Measurements from ENCODE around the gene GPR22. TPM values are rescaled to one million over a fixed set of nuclear protein-coding genes. Genes with fewer than 3 reads are reported as not detected.

Gene GPR22
- total and polyA plus RNA-seq, 2 of the 4 experiments (the other 2 are of a cell fraction): not detected

DNA sequence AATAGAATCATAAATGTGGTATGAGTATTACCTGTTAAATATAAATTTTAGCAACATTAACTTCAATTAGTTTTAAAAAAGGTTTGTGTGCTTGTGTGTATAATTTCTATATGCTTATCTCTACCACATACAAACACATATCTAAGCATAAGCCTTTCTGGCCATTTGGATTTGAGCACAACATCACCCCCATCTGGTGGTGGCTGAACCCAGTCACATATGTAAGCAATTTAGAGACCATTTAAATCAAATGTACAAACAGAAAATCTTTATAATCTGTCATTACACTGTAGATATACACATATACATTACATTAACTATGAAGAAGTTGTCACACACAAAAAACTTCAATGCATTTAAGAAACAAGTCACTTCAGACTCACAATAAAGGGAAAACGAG, 31.7 kb downstream of the GPR22 start:
- Histone ChIP-seq H4K91ac (ENCODE audit: insufficient read depth, low read depth, low read length) (no peak overlapping the region), H3K36me3 (ENCODE audit: control insufficient read depth, insufficient read depth, low read length) (no peaks in the 10 kb centered on the region), H2AK5ac (ENCODE audit: low read depth, low read length) (no peak overlapping the region), H3K14ac (replicated peaks; ENCODE audit: low read depth, low read length) (no peak overlapping the region), H3K4ac (ENCODE audit: low read depth, low read length) (no peak overlapping the region), H2AFZ (replicated peaks; ENCODE audit: low read length, poor library complexity) (no peak overlapping the region), H4K20me1 (ENCODE audit: insufficient read depth, low read length) (peaks cover 16% of the 10 kb centered on the region; the same call in 1 of the 2 replicates), H3K4me3 (ENCODE audit: insufficient read depth, low read depth, low read length) (no peak overlapping the region), H3K18ac (ENCODE audit: low read depth, low read length) (no peak overlapping the region), H4K5ac (ENCODE audit: low read depth, low read length) (no peak overlapping the region), H3K4me2 (ENCODE audit: low read depth, low read length) (no peak overlapping the region), H3K4me1 (ENCODE audit: control insufficient read depth, insufficient read depth, low read length) (peaks cover 3% of the 10 kb centered on the region; the same call in 1 of the 2 replicates), H3K23ac (ENCODE audit: low read depth, low read length) (no peak overlapping the region), H3K9me3 (ENCODE audit: control insufficient read depth, insufficient read depth, low read length) (no peaks in the 10 kb centered on the region), H2BK120ac (ENCODE audit: low read depth, low read length) (no peak overlapping the region), H3K79me1 (ENCODE audit: low read depth in 1 of 2, low read length in 2 of 2) (peaks cover 16 to 25% of the 10 kb centered on the region in 2 experiments), H4K8ac (ENCODE audit: low read depth in 2 of 2, low read length in 2 of 2) (no peak overlapping the region), H3K27ac (ENCODE audit: insufficient read depth, low read length) (no peak overlapping the region), H3K9me1 (ENCODE audit: insufficient read depth, low read length) (peaks cover 2% of the 10 kb centered on the region; the same call in 1 of the 2 replicates), H3K9ac (ENCODE audit: low read depth, low read length) (no peak overlapping the region), H2BK20ac (ENCODE audit: low read depth, low read length) (no peak overlapping the region), H2BK5ac (ENCODE audit: low read depth, low read length, poor library complexity, severe bottlenecking) (no peak overlapping the region), H3K56ac (ENCODE audit: extremely low read depth, insufficient read depth, low read length) (no peak overlapping the region), H3K27me3 (ENCODE audit: control insufficient read depth, insufficient read depth, low read length) (no peaks in the 10 kb centered on the region), H2AK9ac (replicated peaks; ENCODE audit: low read depth, low read length, poor library complexity) (no peak overlapping the region), H2BK15ac (ENCODE audit: low read depth, low read length) (no peak overlapping the region)
- ATAC-seq (ENCODE audit: low read depth) (peak; percentile 31; the same call in 1 of the 2 replicates), DNase-seq (peak; percentile 41)
- no TSS peak for BruUV-seq (replicated peaks)
- dilution Hi-C loops (cut with HindIII; ENCODE audit: low sequenced_read_pairs, unreplicated experiment) (no loop called here), in situ Hi-C loops (cut with MboI; ENCODE audit: low sequenced_read_pairs) (no loop called here), intact Hi-C loops (cut with micrococcal nuclease) (no loop called here)
- POLR2A ChIA-PET (ENCODE audit: unreplicated experiment): no interaction called here
- CTCF ChIA-PET: interaction anchor here (1.0 kb wide), 1 partner anchor 16 kb away, joined by 6 read pairs; no protein-coding TSS in a partner anchor
- TF ChIP-seq MAZ (IDR thresholded peaks at IDR 0.05; ENCODE audit: borderline replicate concordance, low read depth, low read length): no peak
- no peak for TF ChIP-seq RCOR1 (IDR thresholded peaks at IDR 0.05; ENCODE audit: insufficient replicate concordance, low read length)
- TF ChIP-seq MXI1 (IDR thresholded peaks at IDR 0.05; ENCODE audit: borderline replicate concordance, low read depth, low read length): no peak
- no peak for TF ChIP-seq POLR2A (IDR thresholded peaks at IDR 0.05; ENCODE audit: low read depth, low read length)
- no peak for TF ChIP-seq RFX5 (IDR thresholded peaks at IDR 0.05; ENCODE audit: low read depth, low read length)
- no peak for TF ChIP-seq USF2 (IDR thresholded peaks at IDR 0.05; ENCODE audit: low read depth, low read length)
- TF ChIP-seq SMC3 (IDR thresholded peaks at IDR 0.05; ENCODE audit: low read depth, low read length): peak; percentile 41; the same call in 1 of the 2 replicates
- TF ChIP-seq CEBPB (IDR thresholded peaks at IDR 0.05; ENCODE audit: low read depth, low read length): no peak
- TF ChIP-seq CTCF (conservative IDR thresholded peaks at IDR 0.05; ENCODE audit: low read depth, low read length): peak; percentile 46
- no peak for TF ChIP-seq CHD1 (IDR thresholded peaks at IDR 0.05; ENCODE audit: low read depth, low read length)
- TF ChIP-seq RAD21 (IDR thresholded peaks at IDR 0.05; ENCODE audit: low read length): peak; percentile 50
- WGBS, 2 experiments (ENCODE audit: extremely low coverage in 2 of 2, insufficient read length in 1 of 2): no CpG with 5 or more reads among the region's 1 CpG

Data from IMR-90 (cell line).